ENCODE measurements around the gene MCC. TPM values are rescaled to one million over a fixed set of nuclear protein-coding genes. Genes with fewer than 3 reads are reported as not detected.

Gene MCC
- total RNA-seq, 2 donors from 2014 or later, result 164 to 187 TPM

- H3K27ac Mint-ChIP-seq, result no peak overlapping the region
- Histone ChIP-seq H3K9ac (ENCODE audit: extremely low read depth, low read length, poor library complexity, severe bottlenecking) (no peak overlapping the region), H3K4me1 (ENCODE audit: control insufficient read depth, insufficient read depth, low read length) (peaks cover 11% of the 10 kb centered on the region), H3K27ac (ENCODE audit: low read depth, low read length) (no peak overlapping the region), H3K4me3 (ENCODE audit: low read length) (no peak overlapping the region), H3K9me3 (ENCODE audit: control insufficient read depth, low read length) (peaks cover 4% of the 10 kb centered on the region), H3K36me3 (ENCODE audit: control insufficient read depth, insufficient read depth, low read length) (peaks cover 88% of the 10 kb centered on the region), H3K27me3 (ENCODE audit: control insufficient read depth, insufficient read depth, low read length, poor library complexity, severe bottlenecking) (no peaks in the 10 kb centered on the region)
- H3K4me3 Mint-ChIP-seq, result no peak overlapping the region
- H3K4me1 Mint-ChIP-seq, result peaks cover 31% of the 10 kb centered on the region
- H3K9me3 Mint-ChIP-seq, result peaks cover 1% of the 10 kb centered on the region
- 89 to 98% methylated on average over 6 to 8 of the region's 8 CpGs for WGBS, 2 experiments (ENCODE audit: insufficient coverage in 1 of 2, insufficient read length in 1 of 2)
- H3K27me3 Mint-ChIP-seq (ENCODE audit: insufficient read depth), result no peaks in the 10 kb centered on the region
- TF ChIP-seq, protein P1, sequence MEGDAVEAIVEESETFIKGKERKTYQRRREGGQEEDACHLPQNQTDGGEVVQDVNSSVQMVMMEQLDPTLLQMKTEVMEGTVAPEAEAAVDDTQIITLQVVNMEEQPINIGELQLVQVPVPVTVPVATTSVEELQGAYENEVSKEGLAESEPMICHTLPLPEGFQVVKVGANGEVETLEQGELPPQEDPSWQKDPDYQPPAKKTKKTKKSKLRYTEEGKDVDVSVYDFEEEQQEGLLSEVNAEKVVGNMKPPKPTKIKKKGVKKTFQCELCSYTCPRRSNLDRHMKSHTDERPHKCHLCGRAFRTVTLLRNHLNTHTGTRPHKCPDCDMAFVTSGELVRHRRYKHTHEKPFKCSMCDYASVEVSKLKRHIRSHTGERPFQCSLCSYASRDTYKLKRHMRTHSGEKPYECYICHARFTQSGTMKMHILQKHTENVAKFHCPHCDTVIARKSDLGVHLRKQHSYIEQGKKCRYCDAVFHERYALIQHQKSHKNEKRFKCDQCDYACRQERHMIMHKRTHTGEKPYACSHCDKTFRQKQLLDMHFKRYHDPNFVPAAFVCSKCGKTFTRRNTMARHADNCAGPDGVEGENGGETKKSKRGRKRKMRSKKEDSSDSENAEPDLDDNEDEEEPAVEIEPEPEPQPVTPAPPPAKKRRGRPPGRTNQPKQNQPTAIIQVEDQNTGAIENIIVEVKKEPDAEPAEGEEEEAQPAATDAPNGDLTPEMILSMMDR (conservative IDR thresholded peaks at IDR 0.05), result no peak
- peaks cover 73% of the 10 kb centered on the region for H3K36me3 Mint-ChIP-seq (ENCODE audit: low read depth)
- no peak for DNase-seq
These were observed 373.2 kb downstream of the MCC start for GRCh38 chr5:113115061-113115460.

GRCh38 chr5:113114559-113114958 is 373.7 kb downstream of the MCC start:
- DNase-seq, result no peak
- Histone ChIP-seq H3K9ac (ENCODE audit: extremely low read depth, low read length, poor library complexity, severe bottlenecking) (no peak overlapping the region), H3K4me3 (ENCODE audit: low read length) (no peak overlapping the region), H3K36me3 (ENCODE audit: control insufficient read depth, insufficient read depth, low read length) (peaks cover 84% of the 10 kb centered on the region), H3K4me1 (ENCODE audit: control insufficient read depth, insufficient read depth, low read length) (peaks cover 11% of the 10 kb centered on the region), H3K27me3 (ENCODE audit: control insufficient read depth, insufficient read depth, low read length, poor library complexity, severe bottlenecking) (no peaks in the 10 kb centered on the region), H3K9me3 (ENCODE audit: control insufficient read depth, low read length) (peaks cover 4% of the 10 kb centered on the region), H3K27ac (ENCODE audit: low read depth, low read length) (no peak overlapping the region)
- Mint-ChIP-seq H3K36me3 (ENCODE audit: low read depth) (peaks cover 72% of the 10 kb centered on the region), H3K9me3 (peaks cover 1% of the 10 kb centered on the region), H3K4me1 (peaks cover 33% of the 10 kb centered on the region), H3K27ac (no peak overlapping the region), H3K27me3 (ENCODE audit: insufficient read depth) (no peaks in the 10 kb centered on the region), H3K4me3 (no peak overlapping the region)
- TF ChIP-seq, protein P1 (conservative IDR thresholded peaks at IDR 0.05), result no peak
- WGBS, 2 experiments (ENCODE audit: insufficient coverage in 1 of 2, insufficient read length in 1 of 2), result 93% methylated on average over 4 to 7 of the region's 7 CpGs

DNA sequence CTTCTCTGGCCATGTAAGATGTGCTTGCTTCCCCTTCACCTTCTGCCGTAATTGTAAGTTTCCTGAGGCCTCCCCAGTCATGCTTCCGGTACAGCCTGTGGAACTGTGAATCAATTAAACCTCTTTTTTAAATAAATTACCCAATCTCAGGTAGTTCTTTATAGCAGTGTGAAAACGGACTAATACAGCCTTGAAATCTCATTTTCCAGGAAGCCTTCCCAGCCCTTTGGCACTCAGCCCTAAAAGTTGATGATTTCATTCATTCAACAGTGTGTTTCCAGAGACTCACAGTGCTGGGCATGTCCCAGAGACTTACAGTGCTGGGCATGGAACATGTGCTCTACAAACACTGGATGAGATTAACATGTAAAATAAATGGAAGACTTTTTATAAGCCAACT is 375.8 kb downstream of the MCC start:
- no peak overlapping the region for H3K27ac ChIP-seq (ENCODE audit: low read depth, low read length)
- H3K4me3 ChIP-seq (ENCODE audit: low read length), result no peak overlapping the region
- Mint-ChIP-seq H3K4me1 (peaks cover 28% of the 10 kb centered on the region), H3K9me3 (peaks cover 1% of the 10 kb centered on the region), H3K27ac (no peak overlapping the region), H3K36me3 (ENCODE audit: low read depth) (peaks cover 68% of the 10 kb centered on the region), H3K27me3 (ENCODE audit: insufficient read depth) (no peaks in the 10 kb centered on the region), H3K4me3 (no peak overlapping the region)
- WGBS, 2 experiments (ENCODE audit: insufficient coverage in 1 of 2, insufficient read length in 1 of 2), result 93 to 98% methylated on average over 2 to 3 of the region's 3 CpGs
- peaks cover 4% of the 10 kb centered on the region for H3K9me3 ChIP-seq (ENCODE audit: control insufficient read depth, low read length)
- TF ChIP-seq, protein P1 (conservative IDR thresholded peaks at IDR 0.05), result no peak
- peaks cover 76% of the 10 kb centered on the region for H3K36me3 ChIP-seq (ENCODE audit: control insufficient read depth, insufficient read depth, low read length)
- DNase-seq, result no peak
- H3K4me1 ChIP-seq (ENCODE audit: control insufficient read depth, insufficient read depth, low read length), result peaks cover 11% of the 10 kb centered on the region
- H3K27me3 ChIP-seq (ENCODE audit: control insufficient read depth, insufficient read depth, low read length, poor library complexity, severe bottlenecking), result no peaks in the 10 kb centered on the region
- H3K9ac ChIP-seq (ENCODE audit: extremely low read depth, low read length, poor library complexity, severe bottlenecking), result no peak overlapping the region
